ENCODE data around the gene MAP3K3. TPM values are rescaled to one million over a fixed set of nuclear protein-coding genes. Genes with fewer than 3 reads are reported as not detected.

The MAP3K3 gene
- polyA plus RNA-seq, 1 experiment = 32.5 TPM

DNA sequence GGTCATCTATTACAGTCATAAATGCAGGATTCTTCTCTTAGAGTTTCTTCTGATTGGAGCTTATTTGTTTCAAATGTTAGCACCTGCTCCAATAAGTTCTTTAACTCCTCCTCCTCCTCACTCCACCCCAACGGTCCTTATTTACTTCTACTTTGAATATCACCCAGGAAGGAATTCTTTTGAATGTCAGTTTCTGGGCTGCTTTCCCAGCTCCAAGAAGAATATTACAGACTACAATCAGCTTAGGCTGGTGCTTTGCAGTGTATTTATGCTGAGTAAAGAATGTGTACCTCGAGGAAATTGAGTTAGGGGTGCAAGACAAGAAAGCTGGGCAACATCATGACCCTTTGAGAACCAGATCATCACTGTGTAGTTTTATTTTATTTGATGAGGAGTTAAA, 30.8 kb downstream of the MAP3K3 start:
- Histone ChIP-seq H3K36me3 (ENCODE audit: control insufficient read depth, insufficient read depth, low read length) (peaks cover 1% of the 10 kb centered on the region; the same call in 1 of the 2 replicates), H3K4me3 (ENCODE audit: low read depth, low read length) (no peak overlapping the region), H3K27me3 (ENCODE audit: control insufficient read depth, insufficient read depth, low read length) (no peaks in the 10 kb centered on the region)
- no peak for DNase-seq (ENCODE audit: low read depth)
- TF ChIP-seq, protein P1, sequence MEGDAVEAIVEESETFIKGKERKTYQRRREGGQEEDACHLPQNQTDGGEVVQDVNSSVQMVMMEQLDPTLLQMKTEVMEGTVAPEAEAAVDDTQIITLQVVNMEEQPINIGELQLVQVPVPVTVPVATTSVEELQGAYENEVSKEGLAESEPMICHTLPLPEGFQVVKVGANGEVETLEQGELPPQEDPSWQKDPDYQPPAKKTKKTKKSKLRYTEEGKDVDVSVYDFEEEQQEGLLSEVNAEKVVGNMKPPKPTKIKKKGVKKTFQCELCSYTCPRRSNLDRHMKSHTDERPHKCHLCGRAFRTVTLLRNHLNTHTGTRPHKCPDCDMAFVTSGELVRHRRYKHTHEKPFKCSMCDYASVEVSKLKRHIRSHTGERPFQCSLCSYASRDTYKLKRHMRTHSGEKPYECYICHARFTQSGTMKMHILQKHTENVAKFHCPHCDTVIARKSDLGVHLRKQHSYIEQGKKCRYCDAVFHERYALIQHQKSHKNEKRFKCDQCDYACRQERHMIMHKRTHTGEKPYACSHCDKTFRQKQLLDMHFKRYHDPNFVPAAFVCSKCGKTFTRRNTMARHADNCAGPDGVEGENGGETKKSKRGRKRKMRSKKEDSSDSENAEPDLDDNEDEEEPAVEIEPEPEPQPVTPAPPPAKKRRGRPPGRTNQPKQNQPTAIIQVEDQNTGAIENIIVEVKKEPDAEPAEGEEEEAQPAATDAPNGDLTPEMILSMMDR (IDR thresholded peaks at IDR 0.05; ENCODE audit: insufficient read depth, low read depth, low read length) = no peak
- ChIA-PET POLR2A (no interaction called here), CTCF (interaction anchor here (0.7 to 1.2 kb wide), 2 partner anchors 22 to 27 kb away, joined by 3 read pairs; no protein-coding TSS in a partner anchor)

DNA sequence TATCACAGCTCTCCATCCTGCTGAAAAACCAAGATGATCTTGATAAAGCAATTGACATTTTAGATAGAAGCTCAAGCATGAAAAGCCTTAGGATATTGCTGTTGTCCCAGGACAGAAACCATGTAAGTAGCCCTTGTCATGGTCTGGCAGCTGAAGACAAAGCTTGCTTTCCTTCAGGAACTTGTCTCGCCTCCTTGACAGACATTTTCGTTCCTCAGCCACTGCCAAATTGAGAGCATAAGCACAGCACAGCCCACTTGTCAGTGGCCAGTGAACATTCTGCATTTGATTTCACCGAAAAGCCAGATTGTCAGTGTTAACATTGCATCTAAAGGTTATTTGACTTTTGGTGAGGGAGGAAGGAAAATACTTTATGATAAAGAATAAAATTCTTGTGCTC, 35.6 kb downstream of the MAP3K3 start:
- ChIA-PET CTCF (interaction anchor here (0.7 kb wide), 1 partner anchor 41 kb away, joined by 3 read pairs; no protein-coding TSS in a partner anchor), POLR2A (no interaction called here)
- DNase-seq (ENCODE audit: low read depth) = no peak
- TF ChIP-seq, protein P1 (IDR thresholded peaks at IDR 0.05; ENCODE audit: insufficient read depth, low read depth, low read length) = no peak
- no peaks in the 10 kb centered on the region for H3K27me3 ChIP-seq (ENCODE audit: control insufficient read depth, insufficient read depth, low read length)
- peaks cover 6% of the 10 kb centered on the region for H3K36me3 ChIP-seq (ENCODE audit: control insufficient read depth, insufficient read depth, low read length)
- no peak overlapping the region for H3K4me3 ChIP-seq (ENCODE audit: low read depth, low read length)

DNA sequence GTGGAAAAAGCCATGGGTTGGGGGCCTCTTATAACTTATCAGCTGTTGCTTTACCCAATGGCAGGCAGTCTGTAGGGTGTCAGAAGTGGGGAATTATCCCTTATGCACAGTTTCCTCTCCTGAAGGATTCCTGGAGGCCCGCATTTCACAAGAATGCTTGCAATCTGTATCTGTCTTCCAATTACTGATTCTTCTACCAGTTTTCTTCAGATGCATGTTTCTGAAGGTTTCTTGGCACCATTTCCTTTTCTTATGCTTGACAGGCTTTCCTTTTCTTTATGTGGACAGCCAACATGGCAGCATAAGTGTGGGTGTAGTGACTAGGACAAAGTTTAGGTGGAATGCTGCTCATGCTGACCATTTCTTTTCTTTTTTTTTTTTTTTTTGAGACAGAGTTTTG, 36.1 kb downstream of the MAP3K3 start:
- ChIA-PET POLR2A (no interaction called here), CTCF (no interaction called here)
- TF ChIP-seq, protein P1 (IDR thresholded peaks at IDR 0.05; ENCODE audit: insufficient read depth, low read depth, low read length) = no peak

DNA sequence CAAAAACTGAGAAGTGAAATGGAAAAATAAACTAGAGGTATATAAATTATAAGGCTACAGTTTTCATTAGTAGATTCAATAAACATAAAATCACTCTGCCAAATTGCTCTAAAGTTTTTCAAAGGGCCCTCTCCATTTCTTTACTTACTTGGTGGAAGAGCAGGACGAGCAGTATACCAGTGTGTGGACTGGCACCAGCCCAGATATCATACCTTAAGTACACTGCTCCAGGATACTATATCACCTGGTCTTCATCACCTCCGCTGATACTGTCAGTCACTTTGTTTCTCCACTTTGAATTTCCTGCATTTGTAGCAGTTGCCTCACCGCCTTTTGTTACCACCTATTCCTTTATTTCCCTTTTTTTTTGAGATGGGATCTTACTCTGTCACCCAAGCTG, 37.6 kb downstream of the MAP3K3 start:
- peaks cover 5% of the 10 kb centered on the region; the same call in 1 of the 2 replicates for H3K36me3 ChIP-seq (ENCODE audit: control insufficient read depth, insufficient read depth, low read length)
- ChIA-PET POLR2A (no interaction called here), CTCF (no interaction called here)
- DNase-seq (ENCODE audit: low read depth) = no peak
- TF ChIP-seq, protein P1 (IDR thresholded peaks at IDR 0.05; ENCODE audit: insufficient read depth, low read depth, low read length) = no peak
- no peak overlapping the region for H3K4me3 ChIP-seq (ENCODE audit: low read depth, low read length)
- H3K27me3 ChIP-seq (ENCODE audit: control insufficient read depth, insufficient read depth, low read length) = no peaks in the 10 kb centered on the region

More for the DNA sequence above, 36.1 kb downstream of the MAP3K3 start:
- Histone ChIP-seq H3K36me3 (ENCODE audit: control insufficient read depth, insufficient read depth, low read length) (peaks cover 5% of the 10 kb centered on the region; the same call in 1 of the 2 replicates), H3K27me3 (ENCODE audit: control insufficient read depth, insufficient read depth, low read length) (no peaks in the 10 kb centered on the region), H3K4me3 (ENCODE audit: low read depth, low read length) (no peak overlapping the region)
- no peak for DNase-seq (ENCODE audit: low read depth)

DNA sequence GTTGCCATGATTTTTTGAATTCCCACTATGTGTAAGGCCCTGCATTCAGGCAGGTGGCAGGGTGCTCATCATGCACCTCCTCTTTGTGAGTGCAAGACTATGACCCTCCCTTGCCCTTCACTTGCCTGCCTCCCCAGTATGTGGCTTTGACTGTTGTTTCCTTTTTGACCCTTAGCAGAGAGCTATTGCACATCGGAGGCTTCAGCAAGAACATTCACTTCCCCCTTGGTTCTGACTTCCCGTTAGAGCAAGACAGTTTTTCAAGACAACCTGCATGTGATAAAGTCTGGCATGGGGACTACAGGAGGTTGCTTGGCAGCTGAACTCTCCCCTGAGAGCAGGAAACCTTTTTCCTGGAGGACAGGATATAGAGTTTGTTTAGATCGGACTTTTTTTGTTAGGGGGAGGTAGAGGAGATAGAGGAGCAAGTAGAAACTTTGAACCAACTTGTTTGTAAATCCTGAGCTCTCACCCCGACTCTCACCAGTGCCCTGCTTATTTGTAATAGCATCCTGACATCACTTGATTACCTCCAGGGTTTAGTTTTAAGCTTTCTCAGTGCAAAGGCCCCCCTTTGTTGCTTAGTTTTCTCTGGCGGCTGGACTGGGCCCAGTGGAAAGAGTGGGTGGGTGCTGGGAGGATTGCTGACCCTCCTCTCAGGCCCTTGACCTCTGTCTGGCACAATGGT, 43.5 kb downstream of the MAP3K3 start:
- ChIA-PET CTCF (interaction anchor here (0.9 to 1.5 kb wide), 3 partner anchors 9 to 240 kb away, joined by 3 to 4 read pairs (median 3); no protein-coding TSS in a partner anchor), POLR2A (no interaction called here)
- Histone ChIP-seq H3K36me3 (ENCODE audit: control insufficient read depth, insufficient read depth, low read length) (peaks cover 2% of the 10 kb centered on the region), H3K27me3 (ENCODE audit: control insufficient read depth, insufficient read depth, low read length) (no peaks in the 10 kb centered on the region), H3K4me3 (ENCODE audit: low read depth, low read length) (no peak overlapping the region)
- TF ChIP-seq, protein P1 (IDR thresholded peaks at IDR 0.05; ENCODE audit: insufficient read depth, low read depth, low read length) = no peak
- DNase-seq (ENCODE audit: low read depth) = no peak

Measured in BJ (cell line).